Activated T-helper 17 cell treated with anti-CD3 and anti-CD28 coated beads, Interleukin-2, amount 50 U/mL, for 72 hours (primary cell): ENCODE results near the gene ARL2BP. TPM values are rescaled to one million over a fixed set of nuclear protein-coding genes. Genes with fewer than 3 reads are reported as not detected.
A peak's percentile ranks its signal among the peaks of the same experiment; 100 is the strongest.

Experiments
- ATAC-seq: fragments of 150-1000 bp; cut with Tn5 transposase; replicated peaks from 2 replicates; pipeline ENCODE4 v1.10.0; 2021; ENCODE audit warnings: mild to moderate bottlenecking, moderate library complexity
- H3K27ac Mint-ChIP-seq: one replicate; pipeline ENCODE4 v1.8.0; 2022; ENCODE audit warnings: mixed read lengths
- H3K27me3 Mint-ChIP-seq: one replicate; pipeline ENCODE4 v1.8.0; 2022; ENCODE audit warnings: mixed read lengths
- H3K36me3 Mint-ChIP-seq: one replicate; pipeline ENCODE4 v1.8.0; 2022; ENCODE audit warnings: low read depth, mild to moderate bottlenecking, mixed read lengths
- H3K4me1 Mint-ChIP-seq: one replicate; pipeline ENCODE4 v1.8.0; 2022; ENCODE audit warnings: mixed read lengths
- H3K4me3 Mint-ChIP-seq: one replicate; pipeline ENCODE4 v1.8.0; 2022; ENCODE audit warnings: mild to moderate bottlenecking, mixed read lengths
- H3K9me3 Mint-ChIP-seq: one replicate; pipeline ENCODE4 v1.8.0; 2022; ENCODE audit warnings: mixed read lengths
- total RNA-seq, 2 donors: library from RNA; stranded (reverse); gene quantifications; one replicate each; pipeline ENCODE4 v1.2.3, GENCODE V29; 2022

Gene ARL2BP
- total RNA-seq, 2 donors from 2014 or later: 17.0 to 23.5 TPM

GRCh38 chr16:57277586-57277985, 32.5 kb downstream of the ARL2BP start:
- peaks cover 20% of the 10 kb centered on the region for H3K4me1 Mint-ChIP-seq
- peak overlapping the region; percentile 75 for H3K4me3 Mint-ChIP-seq
- H3K36me3 Mint-ChIP-seq: no peaks in the 10 kb centered on the region
- no peaks in the 10 kb centered on the region for H3K27me3 Mint-ChIP-seq
- H3K9me3 Mint-ChIP-seq: no peaks in the 10 kb centered on the region
- peak overlapping the region; percentile 83 for H3K27ac Mint-ChIP-seq
- ATAC-seq: peak; percentile 99

DNA sequence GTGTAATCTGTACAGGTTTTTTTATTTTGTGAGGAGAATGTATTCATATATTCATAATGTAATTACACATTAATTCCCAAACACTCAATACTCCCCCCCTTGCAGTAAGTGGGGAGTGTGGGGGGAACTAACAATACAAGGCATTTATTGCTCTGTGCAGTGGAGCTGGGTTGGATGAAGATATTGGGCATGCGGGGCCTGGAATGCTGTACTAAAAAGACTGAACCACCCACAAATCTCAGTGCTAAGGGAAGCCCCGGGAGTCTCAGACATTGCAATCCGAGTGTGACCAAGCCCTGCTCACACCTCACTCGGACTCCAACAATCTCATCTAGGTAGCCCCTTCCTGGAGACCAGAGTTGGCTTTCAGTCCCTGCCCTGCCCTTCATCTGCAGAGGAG, 33.4 kb downstream of the ARL2BP start:
- Mint-ChIP-seq H3K27ac (no peak overlapping the region), H3K27me3 (no peaks in the 10 kb centered on the region), H3K36me3 (no peaks in the 10 kb centered on the region), H3K9me3 (no peaks in the 10 kb centered on the region), H3K4me1 (peaks cover 20% of the 10 kb centered on the region), H3K4me3 (no peak overlapping the region)
- no peak for ATAC-seq

GRCh38 chr16:57279780-57280638, 35.0 kb downstream of the ARL2BP start:
- no peak for ATAC-seq
- Mint-ChIP-seq H3K4me1 (peaks cover 20% of the 10 kb centered on the region), H3K9me3 (no peaks in the 10 kb centered on the region), H3K36me3 (no peaks in the 10 kb centered on the region), H3K27ac (no peak overlapping the region), H3K27me3 (peaks cover 4% of the 10 kb centered on the region), H3K4me3 (no peak overlapping the region)

GRCh38 chr16:57281791-57282190, 36.7 kb downstream of the ARL2BP start:
- Mint-ChIP-seq H3K9me3 (no peaks in the 10 kb centered on the region), H3K27me3 (peaks cover 4% of the 10 kb centered on the region), H3K27ac (no peak overlapping the region), H3K4me1 (peaks cover 16% of the 10 kb centered on the region), H3K4me3 (no peak overlapping the region), H3K36me3 (no peaks in the 10 kb centered on the region)
- no peak for ATAC-seq

GRCh38 chr16:57282510-57283213, 37.6 kb downstream of the ARL2BP start:
- no peak for ATAC-seq
- peaks cover 11% of the 10 kb centered on the region for H3K4me1 Mint-ChIP-seq
- H3K27ac Mint-ChIP-seq: no peak overlapping the region
- H3K36me3 Mint-ChIP-seq: no peaks in the 10 kb centered on the region
- H3K27me3 Mint-ChIP-seq: peaks cover 4% of the 10 kb centered on the region
- H3K4me3 Mint-ChIP-seq: peak overlapping the region; percentile 66
- H3K9me3 Mint-ChIP-seq: no peaks in the 10 kb centered on the region

DNA sequence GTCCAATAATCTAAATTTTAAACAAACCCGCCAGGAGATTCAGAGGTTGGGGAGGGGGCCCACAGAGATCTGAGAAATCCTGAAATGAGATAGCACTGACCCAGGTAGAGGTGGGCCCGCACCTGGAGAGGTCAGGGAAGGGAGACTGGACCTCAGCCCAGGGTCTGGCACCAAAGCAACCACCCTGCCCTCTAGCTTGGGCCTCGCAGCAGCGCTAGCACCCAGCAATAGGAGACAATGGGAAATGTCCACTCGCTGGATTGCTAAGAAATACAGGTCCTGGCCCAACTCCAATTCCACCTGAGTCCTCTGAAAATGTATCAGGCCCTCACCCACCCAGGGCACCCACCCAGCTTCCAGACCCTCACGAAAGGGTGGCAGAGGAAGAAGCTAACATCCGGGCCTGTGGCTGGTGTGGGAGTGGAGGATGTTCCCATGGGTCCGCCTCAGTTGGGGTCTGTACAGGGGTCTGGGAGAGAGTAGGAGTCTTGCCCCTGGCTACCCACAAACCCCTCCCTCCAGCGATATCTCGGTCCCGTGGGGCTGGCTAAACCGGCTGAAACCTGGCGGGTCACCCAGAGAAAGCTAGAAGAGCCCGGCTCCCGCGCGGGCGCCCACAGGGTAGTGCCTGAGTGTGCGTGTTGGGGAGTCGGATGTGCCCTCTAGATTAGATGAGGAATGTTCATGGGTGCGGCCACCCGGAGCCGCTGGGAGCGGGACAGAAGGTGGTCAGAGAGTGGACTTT, 38.3 kb downstream of the ARL2BP start:
- Mint-ChIP-seq H3K27ac (no peak overlapping the region), H3K27me3 (peaks cover 4% of the 10 kb centered on the region), H3K4me1 (peaks cover 6% of the 10 kb centered on the region), H3K9me3 (no peaks in the 10 kb centered on the region), H3K4me3 (peak overlapping the region; percentile 66), H3K36me3 (no peaks in the 10 kb centered on the region)
- ATAC-seq: no peak

GRCh38 chr16:57283959-57284208, 38.8 kb downstream of the ARL2BP start:
- H3K27ac Mint-ChIP-seq: no peak overlapping the region
- H3K27me3 Mint-ChIP-seq: peaks cover 4% of the 10 kb centered on the region
- no peaks in the 10 kb centered on the region for H3K36me3 Mint-ChIP-seq
- peak overlapping the region; percentile 66 for H3K4me3 Mint-ChIP-seq
- H3K4me1 Mint-ChIP-seq: peaks cover 6% of the 10 kb centered on the region
- ATAC-seq: no peak
- no peaks in the 10 kb centered on the region for H3K9me3 Mint-ChIP-seq

GRCh38 chr16:57284209-57284951, 39.3 kb downstream of the ARL2BP start, which contains the start of gene PLLP:
PLLP (minus strand) TSS chr16:57284672; CDS start chr16:57284540, 132 bp downstream.
- peaks cover 7% of the 10 kb centered on the region for H3K4me1 Mint-ChIP-seq
- no peak within 1 kb of the TSS for H3K27ac Mint-ChIP-seq
- peak within 1 kb of the TSS; percentile 68 for H3K4me3 Mint-ChIP-seq
- H3K27me3 Mint-ChIP-seq: peaks cover 4% of the 10 kb centered on the region
- no peaks in the 10 kb centered on the region for H3K36me3 Mint-ChIP-seq
- peak; percentile 76 for ATAC-seq
- H3K9me3 Mint-ChIP-seq: no peaks in the 10 kb centered on the region

DNA sequence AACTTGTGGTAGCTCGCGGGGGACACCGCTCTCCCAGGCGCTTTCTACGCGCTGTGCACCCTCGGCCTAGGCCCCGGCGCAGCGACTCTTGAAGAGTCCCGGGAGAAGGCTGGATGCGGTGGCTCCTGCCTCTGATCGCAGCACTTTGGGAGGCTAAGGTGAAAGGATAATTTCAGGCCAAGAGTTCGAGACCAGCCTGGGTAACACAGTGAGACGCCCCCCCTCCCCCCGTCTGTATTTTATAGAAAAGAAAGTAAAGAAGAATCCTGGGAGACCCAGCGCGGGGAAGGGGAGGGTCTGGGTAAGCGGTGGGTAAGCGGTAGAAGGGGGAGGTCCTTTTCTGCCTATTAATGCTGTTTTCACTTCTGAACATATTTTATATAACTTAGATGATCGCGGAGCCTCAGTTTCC, 39.9 kb downstream of the ARL2BP start:
- no peaks in the 10 kb centered on the region for H3K36me3 Mint-ChIP-seq

GRCh38 chr16:57285379-57285778, 40.3 kb downstream of the ARL2BP start:
- Mint-ChIP-seq H3K27ac (no peak overlapping the region), H3K4me3 (peak overlapping the region; percentile 68), H3K36me3 (no peaks in the 10 kb centered on the region), H3K27me3 (peaks cover 4% of the 10 kb centered on the region), H3K9me3 (no peaks in the 10 kb centered on the region), H3K4me1 (peaks cover 13% of the 10 kb centered on the region)
- no peak for ATAC-seq

More for the DNA sequence above, 39.9 kb downstream of the ARL2BP start:
- Mint-ChIP-seq H3K9me3 (no peaks in the 10 kb centered on the region), H3K4me1 (peaks cover 12% of the 10 kb centered on the region), H3K27me3 (peaks cover 4% of the 10 kb centered on the region), H3K4me3 (peak overlapping the region; percentile 68), H3K27ac (no peak overlapping the region)
- ATAC-seq: no peak

GRCh38 chr16:57289391-57290257, 44.6 kb downstream of the ARL2BP start:
- Mint-ChIP-seq H3K27me3 (no peaks in the 10 kb centered on the region), H3K27ac (peak overlapping the region; percentile 46), H3K9me3 (no peaks in the 10 kb centered on the region), H3K4me1 (peaks cover 13% of the 10 kb centered on the region), H3K36me3 (no peaks in the 10 kb centered on the region), H3K4me3 (peak overlapping the region; percentile 45)
- peak; percentile 61 for ATAC-seq

DNA sequence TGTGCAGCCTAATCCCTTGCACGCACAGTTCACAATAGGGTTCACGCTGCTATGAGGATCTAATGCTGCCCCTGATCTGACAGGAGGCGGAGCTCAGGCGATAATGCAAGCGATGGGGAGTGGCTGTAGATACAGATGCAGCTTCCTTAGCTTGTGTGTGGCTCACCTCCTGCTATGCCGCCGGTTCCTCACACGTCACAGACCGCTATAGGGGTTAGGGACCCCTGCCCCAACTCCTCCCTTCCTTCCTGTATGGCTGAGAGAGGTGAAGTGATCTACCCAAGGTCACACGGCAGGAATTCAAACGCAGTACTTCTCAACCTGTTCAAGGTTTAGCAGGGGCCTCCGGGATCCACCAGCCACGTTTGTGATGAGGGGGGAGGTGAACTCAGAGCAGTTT, 52.8 kb downstream of the ARL2BP start:
- H3K27me3 Mint-ChIP-seq: no peaks in the 10 kb centered on the region
- no peak overlapping the region for H3K4me3 Mint-ChIP-seq
- no peaks in the 10 kb centered on the region for H3K36me3 Mint-ChIP-seq
- no peak for ATAC-seq
- peaks cover 4% of the 10 kb centered on the region for H3K4me1 Mint-ChIP-seq
- H3K27ac Mint-ChIP-seq: no peak overlapping the region
- no peaks in the 10 kb centered on the region for H3K9me3 Mint-ChIP-seq

DNA sequence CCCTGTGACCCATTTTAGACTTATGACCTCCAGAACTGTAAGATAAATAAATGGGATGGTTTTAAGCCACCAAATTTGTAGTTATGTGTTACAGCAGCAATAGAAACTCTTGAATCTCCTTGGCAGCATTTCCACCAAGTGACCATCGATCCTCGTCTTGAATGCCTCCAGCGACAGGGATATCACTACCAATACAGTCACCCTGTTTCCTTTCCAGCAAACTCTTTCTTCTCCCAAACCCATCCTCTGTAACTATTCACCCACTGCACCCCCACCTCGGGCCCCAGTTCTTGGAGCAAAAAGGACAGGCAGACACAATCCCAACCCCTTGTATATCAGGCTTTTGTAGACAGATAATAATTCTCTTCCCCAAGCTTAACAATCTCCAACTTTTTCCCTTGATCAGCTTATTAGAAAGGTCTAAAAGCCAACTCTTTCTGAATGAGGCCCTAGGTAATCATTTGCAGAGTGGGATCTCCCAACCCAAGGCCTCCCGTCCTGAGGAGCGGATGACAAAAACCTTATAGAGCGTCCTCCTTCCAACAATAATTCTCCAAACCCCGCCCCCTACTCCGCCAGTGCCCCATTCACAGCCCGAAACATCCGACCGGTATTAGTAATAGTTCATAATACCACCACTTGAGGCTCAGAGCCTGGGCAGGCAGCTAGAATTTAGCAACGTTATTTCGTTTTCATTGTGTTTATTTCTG, 54.1 kb downstream of the ARL2BP start:
- Mint-ChIP-seq H3K27me3 (no peaks in the 10 kb centered on the region), H3K27ac (no peak overlapping the region)
- peak; percentile 18 for ATAC-seq

More for the DNA sequence above, 54.1 kb downstream of the ARL2BP start:
- H3K4me3 Mint-ChIP-seq: no peak overlapping the region
- H3K9me3 Mint-ChIP-seq: no peaks in the 10 kb centered on the region
- no peaks in the 10 kb centered on the region for H3K36me3 Mint-ChIP-seq
- H3K4me1 Mint-ChIP-seq: peaks cover 11% of the 10 kb centered on the region
